Keratinocyte (primary cell): ENCODE measurements around the gene TNS4. TPM values are rescaled to one million over a fixed set of nuclear protein-coding genes. Genes with fewer than 3 reads are reported as not detected.

Experiments used
- DNase-seq: peaks from one replicate; pipeline ENCODE4 v3.0.0-alpha.2; 2011; ENCODE audit warnings: low read depth, missing footprints, low spot score
- FAIRE-seq: peaks from 2 replicates; lab custom pipeline; 2011; peaks lifted over from hg19 to GRCh38; lab: Jason Lieb, UNC
- H2AFZ ChIP-seq: 2 replicates; pipeline ENCODE4 v1.6.0; 2012; ENCODE audit warnings: low read length, control low read depth, inconsistent platforms; ENCODE audit not compliant: control insufficient read depth
- H3K27ac ChIP-seq: 2 replicates; pipeline ENCODE4 v1.5.1; 2011; ENCODE audit warnings: low read length; ENCODE audit not compliant: control insufficient read depth, insufficient read depth
- H3K27me3 ChIP-seq: 3 replicates; pipeline ENCODE4 v1.6.0; 2011; ENCODE audit warnings: low read length; ENCODE audit not compliant: control insufficient read depth, insufficient read depth; ENCODE audit errors: extremely low read depth
- H3K36me3 ChIP-seq, 2 experiments: 2 replicates in 1 of 2; 3 replicates in 1 of 2; pipeline ENCODE4 v1.5.1; 2011; ENCODE audit warnings: low read length in 2 of 2, mild to moderate bottlenecking in 1 of 2; ENCODE audit not compliant: control insufficient read depth in 2 of 2, insufficient read depth in 2 of 2; ENCODE audit errors: extremely low read depth in 1 of 2
- H3K4me1 ChIP-seq: 3 replicates; pipeline ENCODE4 v1.5.1; 2011; ENCODE audit warnings: low read length; ENCODE audit not compliant: control insufficient read depth, insufficient read depth; ENCODE audit errors: extremely low read depth
- H3K4me2 ChIP-seq: 3 replicates; pipeline ENCODE4 v1.6.0; 2011; ENCODE audit warnings: low read depth, low read length; ENCODE audit not compliant: control insufficient read depth, insufficient read depth; ENCODE audit errors: extremely low read depth
- H3K4me3 ChIP-seq, 3 experiments: fragments of 200-600 bp in 1 of 3; sonication (generic) in 1 of 3; 2 replicates in 2 of 3; 3 replicates in 1 of 3; pipeline ENCODE4 v1.5.1; 2011 to 2016; ENCODE audit warnings: low read length in 3 of 3, mild to moderate bottlenecking in 3 of 3, control low read depth in 2 of 3, inconsistent platforms in 1 of 3, low read depth in 1 of 3, mixed read lengths in 1 of 3, mixed run types in 1 of 3, moderate library complexity in 1 of 3; ENCODE audit not compliant: control insufficient read depth in 2 of 3, insufficient read depth in 2 of 3; ENCODE audit errors: extremely low read depth in 1 of 3
- H3K79me2 ChIP-seq: 2 replicates; pipeline ENCODE4 v1.6.0; 2012; ENCODE audit warnings: low read length; ENCODE audit not compliant: control insufficient read depth, insufficient read depth
- H3K9ac ChIP-seq: 3 replicates; pipeline ENCODE4 v1.6.0; 2011; ENCODE audit warnings: low read length; ENCODE audit not compliant: control insufficient read depth, insufficient read depth; ENCODE audit errors: extremely low read depth
- H3K9me1 ChIP-seq: 3 replicates; pipeline ENCODE4 v1.6.0; 2011; ENCODE audit warnings: low read length; ENCODE audit not compliant: control insufficient read depth, insufficient read depth; ENCODE audit errors: extremely low read depth
- H3K9me3 ChIP-seq: 2 replicates; pipeline ENCODE4 v1.5.1; 2012; ENCODE audit warnings: low read depth, low read length; ENCODE audit not compliant: control insufficient read depth
- H4K20me1 ChIP-seq: 3 replicates; pipeline ENCODE4 v1.6.0; 2011; ENCODE audit warnings: low read length; ENCODE audit not compliant: control insufficient read depth, insufficient read depth; ENCODE audit errors: extremely low read depth
- EZH2 ChIP-seq: IDR thresholded peaks from one replicate; pipeline ENCODE4 v1.6.1; 2012; ENCODE audit warnings: inconsistent platforms, mild to moderate bottlenecking, low read length, moderate library complexity
- dilution Hi-C: fragments of 300-500 bp; cut with MboI; formaldehyde crosslinking; loops from one replicate; pipeline ENCODE4 v1.7.0; 2020; ENCODE audit warnings: low sequenced_read_pairs; ENCODE audit not compliant: extremely low pct_ligation_motif_present
- polyA plus RNA-seq, 5 experiments: library from polyadenylated mRNA; depleted of rRNA in 3 of 5; stranded (reverse) in 3 of 5; stranded (forward) in 1 of 5; unstranded in 1 of 5; fragments of >200 nt; gene quantifications; 1 replicate in 1 of 5; 2 replicates in 3 of 5; 3 replicates in 1 of 5; pipeline versions ENCODE4 v1.2.1 to v1.2.3, GENCODE V29; 2011 to 2012; ENCODE audit warnings: missing spikeins in 2 of 5, low read depth in 1 of 5, low replicate concordance in 1 of 5
- TF ChIP-seq, protein P1 (sequence below), 3 experiments: IDR thresholded peaks in 1 of 3; conservative IDR thresholded peaks in 1 of 3; optimal IDR thresholded peaks in 1 of 3; 2 replicates in 2 of 3; 3 replicates in 1 of 3; pipeline versions ENCODE3 to v1.5.1; 2011; ENCODE audit warnings: low read length in 3 of 3, mild to moderate bottlenecking in 3 of 3, moderate library complexity in 2 of 3, control low read depth in 1 of 3, inconsistent platforms in 1 of 3; ENCODE audit not compliant: insufficient read depth in 2 of 3; ENCODE audit errors: extremely low read depth in 1 of 3

The TNS4 gene
- polyA plus RNA-seq, 1 donor (not counting 4 experiments of a cell fraction or from before 2014, with no cell fraction given) = 160 TPM

DNA sequence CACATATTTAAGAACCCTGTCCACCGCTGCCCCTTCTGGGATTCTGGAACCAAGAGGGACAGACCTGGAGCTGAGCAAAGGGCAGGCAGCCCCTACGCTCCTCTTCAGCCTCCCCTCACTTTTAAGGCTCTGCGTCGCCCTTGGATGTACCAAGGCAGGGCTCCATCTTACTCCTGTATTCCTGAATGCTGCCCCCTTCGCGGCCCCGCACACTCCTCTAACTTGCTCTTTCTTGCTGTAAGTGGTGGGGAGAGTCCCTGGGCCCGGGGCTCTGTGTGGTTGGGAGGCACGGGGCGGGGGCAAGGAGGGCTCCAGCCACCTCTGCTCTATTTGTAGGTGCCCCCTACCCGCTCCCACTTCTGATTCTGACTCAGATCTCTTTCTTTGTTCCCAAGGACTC is 1.2 kb downstream of the TNS4 start:
- peaks cover 50% of the 10 kb centered on the region for H4K20me1 ChIP-seq
- H2AFZ ChIP-seq = no peak overlapping the region
- FAIRE-seq = no peak
- peak overlapping the region; percentile 94 for H3K27ac ChIP-seq
- H3K9me1 ChIP-seq = peaks cover 4% of the 10 kb centered on the region
- H3K9me3 ChIP-seq = no peaks in the 10 kb centered on the region
- peaks cover 73% of the 10 kb centered on the region for H3K79me2 ChIP-seq
- H3K4me1 ChIP-seq = peaks cover 41% of the 10 kb centered on the region
- TF ChIP-seq, protein P1, sequence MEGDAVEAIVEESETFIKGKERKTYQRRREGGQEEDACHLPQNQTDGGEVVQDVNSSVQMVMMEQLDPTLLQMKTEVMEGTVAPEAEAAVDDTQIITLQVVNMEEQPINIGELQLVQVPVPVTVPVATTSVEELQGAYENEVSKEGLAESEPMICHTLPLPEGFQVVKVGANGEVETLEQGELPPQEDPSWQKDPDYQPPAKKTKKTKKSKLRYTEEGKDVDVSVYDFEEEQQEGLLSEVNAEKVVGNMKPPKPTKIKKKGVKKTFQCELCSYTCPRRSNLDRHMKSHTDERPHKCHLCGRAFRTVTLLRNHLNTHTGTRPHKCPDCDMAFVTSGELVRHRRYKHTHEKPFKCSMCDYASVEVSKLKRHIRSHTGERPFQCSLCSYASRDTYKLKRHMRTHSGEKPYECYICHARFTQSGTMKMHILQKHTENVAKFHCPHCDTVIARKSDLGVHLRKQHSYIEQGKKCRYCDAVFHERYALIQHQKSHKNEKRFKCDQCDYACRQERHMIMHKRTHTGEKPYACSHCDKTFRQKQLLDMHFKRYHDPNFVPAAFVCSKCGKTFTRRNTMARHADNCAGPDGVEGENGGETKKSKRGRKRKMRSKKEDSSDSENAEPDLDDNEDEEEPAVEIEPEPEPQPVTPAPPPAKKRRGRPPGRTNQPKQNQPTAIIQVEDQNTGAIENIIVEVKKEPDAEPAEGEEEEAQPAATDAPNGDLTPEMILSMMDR (optimal IDR thresholded peaks at IDR 0.05 in 1 of 3, IDR thresholded peaks at IDR 0.05 in 1 of 3, conservative IDR thresholded peaks at IDR 0.05 in 1 of 3; ENCODE audit: extremely low read depth in 1 of 3, insufficient read depth in 2 of 3, low read length in 3 of 3) = no peak
- no peak for TF ChIP-seq EZH2
- no peak for DNase-seq
- H3K9ac ChIP-seq = peak overlapping the region; percentile 99
- peak overlapping the region; percentile 98 for H3K4me2 ChIP-seq
- dilution Hi-C loops = no loop called here
- H3K36me3 ChIP-seq = peaks cover 22 to 50% of the 10 kb centered on the region in 2 experiments
- H3K27me3 ChIP-seq = no peaks in the 10 kb centered on the region
- peak overlapping the region; percentile 79 to 98 (median 91) for H3K4me3 ChIP-seq

DNA sequence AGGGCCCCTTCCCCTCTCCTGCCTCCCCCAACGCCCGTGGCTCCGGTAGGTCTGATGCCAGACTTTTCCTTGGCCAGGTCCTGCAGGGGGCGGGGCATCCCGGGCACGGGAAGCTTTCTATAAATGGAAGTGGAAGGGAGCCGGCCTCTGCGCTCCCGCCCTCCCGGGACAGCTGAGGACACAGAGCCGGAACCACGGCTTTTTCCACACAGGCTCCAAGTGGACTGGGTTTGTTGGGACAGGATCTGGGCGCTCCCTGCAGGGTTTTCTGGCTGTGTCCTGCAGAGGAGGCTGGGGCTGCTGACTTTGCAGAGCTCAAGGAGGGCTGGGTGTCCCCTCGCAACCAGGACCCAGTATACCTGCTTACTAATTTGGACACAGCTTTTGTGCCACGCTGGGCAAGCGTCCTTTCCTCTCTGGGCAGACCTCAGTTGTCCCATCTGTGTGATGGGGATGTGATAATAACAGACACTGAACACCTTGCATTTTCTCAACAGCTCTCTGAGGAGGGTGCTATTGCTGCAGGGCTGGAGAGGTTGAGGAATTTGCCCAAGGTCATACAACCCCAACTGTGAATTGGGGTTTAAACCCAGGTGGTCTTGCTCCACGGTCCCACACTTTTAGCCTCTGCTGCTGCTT is 1.8 kb downstream of the TNS4 start:
- Histone ChIP-seq H3K4me1 (peaks cover 46% of the 10 kb centered on the region), H3K79me2 (peaks cover 77% of the 10 kb centered on the region), H2AFZ (no peak overlapping the region), H3K4me2 (peak overlapping the region; percentile 98), H3K4me3 (peak overlapping the region; percentile 79 to 98 (median 91)), H3K27me3 (no peaks in the 10 kb centered on the region), H3K27ac (peak overlapping the region; percentile 94), H3K9me3 (no peaks in the 10 kb centered on the region), H4K20me1 (peaks cover 53% of the 10 kb centered on the region), H3K36me3 (peaks cover 22 to 55% of the 10 kb centered on the region in 2 experiments), H3K9ac (peak overlapping the region; percentile 99), H3K9me1 (peaks cover 5% of the 10 kb centered on the region)
- dilution Hi-C loops = no loop called here
- FAIRE-seq (peak; percentile 9), DNase-seq (no peak)
- TF ChIP-seq EZH2 = no peak
- TF ChIP-seq, protein P1 (optimal IDR thresholded peaks at IDR 0.05 in 1 of 3, IDR thresholded peaks at IDR 0.05 in 1 of 3, conservative IDR thresholded peaks at IDR 0.05 in 1 of 3; ENCODE audit: extremely low read depth in 1 of 3, insufficient read depth in 2 of 3, low read length in 3 of 3) = no peak
